Endodermal cell (in vitro differentiated cells): ENCODE data around the gene DYNC1H1. TPM values are rescaled to one million over a fixed set of nuclear protein-coding genes. Genes with fewer than 3 reads are reported as not detected.

Experiments
- DNase-seq: peaks from one replicate; pipeline ENCODE4 v3.0.0-alpha.2; 2017
- H3K27ac ChIP-seq: 2 replicates; pipeline ENCODE4 v1.5.1; 2013; ENCODE audit warnings: mild to moderate bottlenecking, low read depth, low read length, moderate library complexity
- H3K27me3 ChIP-seq: 2 replicates; pipeline ENCODE4 v1.6.1; 2013; ENCODE audit warnings: mild to moderate bottlenecking, low read length, moderate library complexity; ENCODE audit not compliant: insufficient read depth, control insufficient read depth, poor library complexity, severe bottlenecking
- H3K36me3 ChIP-seq: 2 replicates; pipeline ENCODE4 v1.7.0; 2013; ENCODE audit warnings: mild to moderate bottlenecking, low read length, moderate library complexity; ENCODE audit not compliant: control insufficient read depth, insufficient read depth
- H3K4me1 ChIP-seq: one replicate; pipeline ENCODE4 v1.7.0; 2013; ENCODE audit warnings: low read length; ENCODE audit not compliant: control insufficient read depth, insufficient read depth
- H3K4me3 ChIP-seq: 2 replicates; pipeline ENCODE4 v1.5.1; 2013; ENCODE audit warnings: mild to moderate bottlenecking, low read length, moderate library complexity
- H3K9ac ChIP-seq: 2 replicates; pipeline ENCODE4 v1.6.1; 2013; ENCODE audit warnings: mild to moderate bottlenecking, low read length, moderate library complexity; ENCODE audit not compliant: poor library complexity, severe bottlenecking; ENCODE audit errors: extremely low read depth
- H3K9me3 ChIP-seq: 2 replicates; pipeline ENCODE4 v1.6.1; 2013; ENCODE audit warnings: mild to moderate bottlenecking, low read length, moderate library complexity; ENCODE audit not compliant: control insufficient read depth
- H3K27ac Mint-ChIP-seq: 2 replicates; pipeline ENCODE4 v1.8.0; 2020; ENCODE audit warnings: mixed read lengths
- H3K27me3 Mint-ChIP-seq: 2 replicates; pipeline ENCODE4 v1.8.0; 2021; ENCODE audit warnings: mild to moderate bottlenecking, mixed read lengths; ENCODE audit not compliant: insufficient read depth
- H3K36me3 Mint-ChIP-seq: 2 replicates; pipeline ENCODE4 v1.8.0; 2020; ENCODE audit warnings: low read depth, mixed read lengths
- H3K4me1 Mint-ChIP-seq: 2 replicates; pipeline ENCODE4 v1.8.0; 2020; ENCODE audit warnings: mixed read lengths
- H3K4me3 Mint-ChIP-seq: 2 replicates; pipeline ENCODE4 v1.8.0; 2020; ENCODE audit warnings: mild to moderate bottlenecking, moderate library complexity, mixed read lengths
- H3K9me3 Mint-ChIP-seq: 2 replicates; pipeline ENCODE4 v1.8.0; 2020; ENCODE audit warnings: mild to moderate bottlenecking, mixed read lengths
- CTCF ChIP-seq: fragments of 200-600 bp; sonication (generic); conservative IDR thresholded peaks from 2 replicates; pipeline ENCODE4 v1.5.0; 2021; ENCODE audit warnings: antibody characterized with exemption, mild to moderate bottlenecking
- WGBS, 2 experiments: methylation state at CpG; one replicate each; pipeline versions ENCODE4 v1.1.5 to v1.1.7; 2013; ENCODE audit warnings: missing lambda C conversion rate in 2 of 2, mixed read lengths in 1 of 2; ENCODE audit not compliant: insufficient coverage in 1 of 2, insufficient read length in 1 of 2; 5-methylcytosine and 5-hydroxymethylcytosine counted together
- total RNA-seq, 2 donors: library from RNA; stranded (reverse); fragmentation: NEBNext Ultra II Directional in 1 of 2; extraction: Animal tissue kit (Norgen Biotek cat#: 25700) in 1 of 2; gene quantifications; 2 replicates in 1 of 2; 3 replicates in 1 of 2; pipeline ENCODE4 v1.2.1, GENCODE V29; 2021

Gene DYNC1H1
- total RNA-seq, 2 donors from 2014 or later: 438 to 443 TPM

- peaks cover 13% of the 10 kb centered on the region for H3K27me3 Mint-ChIP-seq
- 87 to 89% methylated on average over 16 to 25 of the region's 25 CpGs for WGBS, 2 experiments
- H3K4me1 ChIP-seq: no peaks in the 10 kb centered on the region
- no peaks in the 10 kb centered on the region for H3K9me3 Mint-ChIP-seq
- H3K4me3 ChIP-seq: no peak overlapping the region
- H3K4me1 Mint-ChIP-seq: peaks cover 6% of the 10 kb centered on the region
- H3K36me3 Mint-ChIP-seq: no peaks in the 10 kb centered on the region
- H3K4me3 Mint-ChIP-seq: no peak overlapping the region
- no peaks in the 10 kb centered on the region for H3K36me3 ChIP-seq
- no peak for TF ChIP-seq CTCF
- H3K27ac ChIP-seq: no peak overlapping the region
- no peak for DNase-seq
- H3K27me3 ChIP-seq: peaks cover 9% of the 10 kb centered on the region
- no peak overlapping the region for H3K27ac Mint-ChIP-seq
- H3K9me3 ChIP-seq: no peaks in the 10 kb centered on the region
- H3K9ac ChIP-seq: no peak overlapping the region
These were observed 8.0 kb upstream of the DYNC1H1 start for GRCh38 chr14:101956179-101956885.

- Histone ChIP-seq H3K36me3 (no peaks in the 10 kb centered on the region), H3K4me3 (no peak overlapping the region), H3K27ac (no peak overlapping the region), H3K9ac (no peak overlapping the region), H3K9me3 (no peaks in the 10 kb centered on the region), H3K27me3 (peaks cover 12% of the 10 kb centered on the region), H3K4me1 (no peaks in the 10 kb centered on the region)
- H3K36me3 Mint-ChIP-seq: no peaks in the 10 kb centered on the region
- peaks cover 25% of the 10 kb centered on the region for H3K27me3 Mint-ChIP-seq
- no peak for DNase-seq
- no peaks in the 10 kb centered on the region for H3K9me3 Mint-ChIP-seq
- no peak overlapping the region for H3K27ac Mint-ChIP-seq
- TF ChIP-seq CTCF: no peak
- 86 to 90% methylated on average over 10 to 13 of the region's 13 CpGs for WGBS, 2 experiments
- no peak overlapping the region for H3K4me3 Mint-ChIP-seq
- peaks cover 7% of the 10 kb centered on the region for H3K4me1 Mint-ChIP-seq
These were observed 6.8 kb upstream of the DYNC1H1 start for GRCh38 chr14:101957406-101958234.

- H3K27ac Mint-ChIP-seq: no peak overlapping the region
- H3K9ac ChIP-seq: no peak overlapping the region
- H3K4me1 Mint-ChIP-seq: peaks cover 7% of the 10 kb centered on the region
These were observed 5.8 kb upstream of the DYNC1H1 start for GRCh38 chr14:101958418-101959180.

More at GRCh38 chr14:101958418-101959180, 5.8 kb upstream of the DYNC1H1 start:
- H3K27me3 Mint-ChIP-seq: peaks cover 31% of the 10 kb centered on the region
- TF ChIP-seq CTCF: no peak
- Histone ChIP-seq H3K4me3 (no peak overlapping the region), H3K9me3 (no peaks in the 10 kb centered on the region), H3K4me1 (no peaks in the 10 kb centered on the region), H3K36me3 (no peaks in the 10 kb centered on the region), H3K27me3 (peaks cover 17% of the 10 kb centered on the region), H3K27ac (no peak overlapping the region)
- H3K4me3 Mint-ChIP-seq: no peak overlapping the region
- H3K36me3 Mint-ChIP-seq: no peaks in the 10 kb centered on the region
- 87 to 91% methylated on average over 8 of the region's 11 CpGs for WGBS, 2 experiments
- H3K9me3 Mint-ChIP-seq: no peaks in the 10 kb centered on the region
- DNase-seq: no peak
